GM12878 (cell line): ENCODE results near the gene TEX2. TPM values are rescaled to one million over a fixed set of nuclear protein-coding genes. Genes with fewer than 3 reads are reported as not detected.

Experiments used
- EP300 ChIP-seq, 2 experiments: fragments of 150-350 bp in 1 of 2; IDR thresholded peaks; 2 replicates each; pipeline ENCODE4 v1.6.1; 2011 to 2012; ENCODE audit warnings: low read depth in 2 of 2, low read length in 2 of 2, borderline replicate concordance in 1 of 2, improper control_type of control experiment in 1 of 2, inconsistent platforms in 1 of 2; ENCODE audit not compliant: control insufficient read depth in 1 of 2
- KDM1A ChIP-seq: fragments of 200-600 bp; sonication (generic); IDR thresholded peaks from 2 replicates; pipeline ENCODE4 v1.6.1; 2016; ENCODE audit warnings: borderline replicate concordance
- SMAD1 ChIP-seq: fragments of 450-650 bp; IDR thresholded peaks from 2 replicates; pipeline ENCODE4 v1.6.1; 2018; ENCODE audit warnings: mild to moderate bottlenecking, low read depth; ENCODE audit not compliant: partially characterized antibody
- YY1 ChIP-seq: IDR thresholded peaks from 2 replicates; pipeline ENCODE4 v1.6.1; 2011; ENCODE audit warnings: low read depth, mild to moderate bottlenecking, low read length
- ZBTB11 ChIP-seq: fragments of 450-650 bp; formaldehyde crosslinking; IDR thresholded peaks from 2 replicates; pipeline ENCODE4 v1.5.0; 2022; ENCODE audit warnings: mild to moderate bottlenecking, missing genetic modification characterization
- ZNF592 ChIP-seq: fragments of 450-650 bp; IDR thresholded peaks from 2 replicates; pipeline ENCODE4 v1.6.1; 2017; ENCODE audit warnings: mild to moderate bottlenecking, moderate library complexity
- polyA plus RNA-seq, 11 experiments: library from polyadenylated mRNA; depleted of rRNA in 4 of 11; unstranded in 6 of 11; stranded (reverse) in 5 of 11; fragments of >200 nt; fragmentation: Nextera tagmentation in 4 of 11; fragmentation: Illumina TruSeq in 1 of 11; extraction: Ambion mirVana in 4 of 11; extraction: Trizol in 1 of 11; gene quantifications; 1 replicate in 1 of 11; 2 replicates in 10 of 11; pipeline versions ENCODE4 v1.2.1 to v1.2.3, GENCODE V29; 2011 to 2016; ENCODE audit warnings: inconsistent platforms in 2 of 11, missing spikeins in 2 of 11, low read depth in 1 of 11
- total RNA-seq, 4 experiments: library from RNA; depleted of rRNA in 3 of 4; stranded (reverse); fragments of >200 nt in 3 of 4; fragmentation: Illumina TruSeq in 1 of 4; extraction: Trizol in 1 of 4; gene quantifications; 2 replicates each; pipeline versions ENCODE4 v1.2.1 to v1.2.3, GENCODE V29; 2013 to 2021

The TEX2 gene
- total and polyA plus RNA-seq, 10 of the 15 experiments (the other 5 are each of a cell fraction or from before 2014, with no cell fraction given) = 3.8 to 19.9 (median 15.8) TPM

- TF ChIP-seq ZNF592 (no peak), KDM1A (no peak), YY1 (no peak), ZBTB11 (no peak), SMAD1 (no peak), EP300 (IDR thresholded peaks at IDR 0.05; ENCODE audit: borderline replicate concordance in 1 of 2, control insufficient read depth in 1 of 2, low read depth in 2 of 2, low read length in 2 of 2) (no peak)
These were observed 33.0 kb downstream of the TEX2 start (continued) for GRCh38 chr17:64229815-64230728.
